Smooth muscle cell (in vitro differentiated cells): Measurements from ENCODE around the gene MS4A14. TPM values are rescaled to one million over a fixed set of nuclear protein-coding genes. Genes with fewer than 3 reads are reported as not detected.
A peak's percentile ranks its signal among the peaks of the same experiment; 100 is the strongest.

Source experiments
- DNase-seq: peaks from one replicate; lab custom pipeline; 2025; ENCODE audit not compliant: unreplicated experiment; lab: John Stamatoyannopoulos, UW
- H2AFZ ChIP-seq: fragments of 200-600 bp; sonication (generic); 2 replicates; pipeline ENCODE4 v1.6.0; 2016; ENCODE audit warnings: antibody characterized with exemption, low read depth, mild to moderate bottlenecking
- H3F3A ChIP-seq: fragments of 200-600 bp; sonication (generic); 2 replicates; pipeline ENCODE4 v1.6.0; 2017; ENCODE audit warnings: antibody characterized with exemption, low read depth
- H3K27ac ChIP-seq: fragments of 200-600 bp; sonication (generic); 2 replicates; pipeline ENCODE4 v1.5.1; 2016; ENCODE audit warnings: low read depth, mild to moderate bottlenecking
- H3K27me3 ChIP-seq: fragments of 200-600 bp; sonication (generic); 2 replicates; pipeline ENCODE4 v1.6.1; 2016; ENCODE audit warnings: low read depth, mild to moderate bottlenecking
- H3K36me3 ChIP-seq: fragments of 200-600 bp; sonication (generic); 2 replicates; pipeline ENCODE4 v1.5.1; 2016; ENCODE audit warnings: low read depth
- H3K4me1 ChIP-seq: fragments of 200-600 bp; sonication (generic); 2 replicates; pipeline ENCODE4 v1.5.1; 2016; ENCODE audit warnings: low read depth
- H3K4me2 ChIP-seq: fragments of 200-600 bp; sonication (generic); 2 replicates; pipeline ENCODE4 v1.6.0; 2016; ENCODE audit warnings: mild to moderate bottlenecking
- H3K4me3 ChIP-seq: fragments of 200-600 bp; sonication (generic); 2 replicates; pipeline ENCODE4 v1.5.1; 2016; ENCODE audit warnings: mild to moderate bottlenecking
- H3K79me2 ChIP-seq: fragments of 200-600 bp; sonication (generic); 2 replicates; pipeline ENCODE4 v1.6.0; 2016; ENCODE audit warnings: low read depth, mild to moderate bottlenecking
- H3K9ac ChIP-seq: fragments of 200-600 bp; sonication (generic); 2 replicates; pipeline ENCODE4 v1.6.0; 2016; ENCODE audit warnings: low read depth
- H3K9me3 ChIP-seq: fragments of 200-600 bp; sonication (generic); replicated peaks from 2 replicates; pipeline ENCODE4 v1.5.1; 2016; ENCODE audit warnings: low read depth
- H4K20me1 ChIP-seq: fragments of 200-600 bp; sonication (generic); 2 replicates; pipeline ENCODE4 v1.6.0; 2016; ENCODE audit warnings: low read depth
- WGBS: methylation state at CpG from one replicate; pipeline ENCODE4 v1.1.7; 2016; ENCODE audit warnings: low lambda C conversion rate; 5-methylcytosine and 5-hydroxymethylcytosine counted together
- polyA plus RNA-seq: library from polyadenylated mRNA; unstranded; fragments of >200 nt; fragmentation: Nextera tagmentation; extraction: Ambion mirVana; gene quantifications from 2 replicates; pipeline ENCODE4 v1.2.1, GENCODE V29; 2016
- total RNA-seq: library from RNA; depleted of rRNA; stranded (reverse); fragments of >200 nt; gene quantifications from 2 replicates; pipeline ENCODE4 v1.2.3, GENCODE V29; 2014
- TF ChIP-seq, protein P1 (sequence below): fragments of 200-600 bp; sonication (generic); IDR thresholded peaks from 2 replicates; pipeline ENCODE4 v1.5.1; 2017; ENCODE audit warnings: borderline replicate concordance, mild to moderate bottlenecking, antibody characterized with exemption; ENCODE audit not compliant: insufficient read depth, poor library complexity, severe bottlenecking

The MS4A14 gene
- total and polyA plus RNA-seq, 2 experiments from 2014 or later, result not detected

DNA sequence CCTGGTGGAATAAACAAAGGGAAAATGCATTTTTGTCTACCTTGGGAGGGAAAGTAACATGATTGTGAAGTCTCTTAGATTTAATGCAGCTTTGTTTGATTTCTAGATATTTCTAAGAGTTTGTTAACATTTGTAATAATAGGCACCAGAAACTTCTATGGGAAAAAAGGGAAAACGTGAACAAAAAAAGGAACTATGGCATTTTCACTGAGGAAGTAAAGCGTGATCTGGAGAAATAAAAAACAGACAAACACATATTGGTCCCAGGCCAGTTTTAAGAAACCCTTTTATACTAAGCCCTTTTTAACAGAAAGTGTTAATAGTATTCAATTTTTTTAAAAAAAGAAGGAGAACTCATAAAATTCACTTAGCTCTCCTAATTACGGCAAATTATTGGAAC lies 24.9 kb upstream of the MS4A14 start:
- no peak for DNase-seq
- 86% methylated on average over 3 of the region's 3 CpGs for WGBS

DNA sequence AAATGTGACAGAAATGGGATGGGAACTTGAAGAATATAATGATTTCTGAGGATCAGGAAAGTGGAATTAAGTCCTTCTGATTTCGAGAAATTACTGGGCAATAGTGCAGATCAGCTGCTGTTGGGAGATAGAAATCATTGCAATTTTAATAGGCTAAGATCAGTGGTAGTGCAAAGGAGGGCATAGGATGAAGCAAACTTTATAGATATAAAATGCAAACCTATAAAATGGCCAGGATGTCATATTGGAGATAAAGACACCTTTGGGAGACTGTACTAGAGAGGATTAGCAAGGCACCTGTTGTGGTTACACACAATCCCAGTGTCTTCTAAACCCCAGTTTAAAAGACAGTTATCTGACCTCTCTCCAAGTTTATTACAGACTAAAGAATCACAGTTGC lies 24.4 kb upstream of the MS4A14 start:
- H3K4me2 ChIP-seq, result no peak overlapping the region
- H3K9ac ChIP-seq, result no peak overlapping the region
- H3K9me3 ChIP-seq, result no peaks in the 10 kb centered on the region
- DNase-seq, result no peak
- no peaks in the 10 kb centered on the region for H3K27me3 ChIP-seq
- H3K36me3 ChIP-seq, result no peaks in the 10 kb centered on the region
- TF ChIP-seq, protein P1, sequence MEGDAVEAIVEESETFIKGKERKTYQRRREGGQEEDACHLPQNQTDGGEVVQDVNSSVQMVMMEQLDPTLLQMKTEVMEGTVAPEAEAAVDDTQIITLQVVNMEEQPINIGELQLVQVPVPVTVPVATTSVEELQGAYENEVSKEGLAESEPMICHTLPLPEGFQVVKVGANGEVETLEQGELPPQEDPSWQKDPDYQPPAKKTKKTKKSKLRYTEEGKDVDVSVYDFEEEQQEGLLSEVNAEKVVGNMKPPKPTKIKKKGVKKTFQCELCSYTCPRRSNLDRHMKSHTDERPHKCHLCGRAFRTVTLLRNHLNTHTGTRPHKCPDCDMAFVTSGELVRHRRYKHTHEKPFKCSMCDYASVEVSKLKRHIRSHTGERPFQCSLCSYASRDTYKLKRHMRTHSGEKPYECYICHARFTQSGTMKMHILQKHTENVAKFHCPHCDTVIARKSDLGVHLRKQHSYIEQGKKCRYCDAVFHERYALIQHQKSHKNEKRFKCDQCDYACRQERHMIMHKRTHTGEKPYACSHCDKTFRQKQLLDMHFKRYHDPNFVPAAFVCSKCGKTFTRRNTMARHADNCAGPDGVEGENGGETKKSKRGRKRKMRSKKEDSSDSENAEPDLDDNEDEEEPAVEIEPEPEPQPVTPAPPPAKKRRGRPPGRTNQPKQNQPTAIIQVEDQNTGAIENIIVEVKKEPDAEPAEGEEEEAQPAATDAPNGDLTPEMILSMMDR, result no peak
- H3K27ac ChIP-seq, result no peak overlapping the region
- no peaks in the 10 kb centered on the region for H3F3A ChIP-seq
- no peaks in the 10 kb centered on the region for H3K4me1 ChIP-seq
- H3K79me2 ChIP-seq, result no peaks in the 10 kb centered on the region
- no peak overlapping the region for H3K4me3 ChIP-seq
- no peaks in the 10 kb centered on the region for H4K20me1 ChIP-seq
- H2AFZ ChIP-seq, result no peak overlapping the region
- 79% methylated on average over 1 of the region's 1 CpG for WGBS

More for the DNA sequence above, 24.9 kb upstream of the MS4A14 start:
- Histone ChIP-seq H3K9me3 (no peaks in the 10 kb centered on the region), H4K20me1 (no peaks in the 10 kb centered on the region), H3K4me1 (no peaks in the 10 kb centered on the region), H3K9ac (no peak overlapping the region), H3K4me2 (peak overlapping the region; percentile 10), H3K4me3 (no peak overlapping the region), H3F3A (no peaks in the 10 kb centered on the region), H3K27me3 (no peaks in the 10 kb centered on the region), H3K27ac (peak overlapping the region; percentile 22), H3K36me3 (no peaks in the 10 kb centered on the region), H2AFZ (no peak overlapping the region), H3K79me2 (no peaks in the 10 kb centered on the region)
- TF ChIP-seq, protein P1, result no peak

DNA sequence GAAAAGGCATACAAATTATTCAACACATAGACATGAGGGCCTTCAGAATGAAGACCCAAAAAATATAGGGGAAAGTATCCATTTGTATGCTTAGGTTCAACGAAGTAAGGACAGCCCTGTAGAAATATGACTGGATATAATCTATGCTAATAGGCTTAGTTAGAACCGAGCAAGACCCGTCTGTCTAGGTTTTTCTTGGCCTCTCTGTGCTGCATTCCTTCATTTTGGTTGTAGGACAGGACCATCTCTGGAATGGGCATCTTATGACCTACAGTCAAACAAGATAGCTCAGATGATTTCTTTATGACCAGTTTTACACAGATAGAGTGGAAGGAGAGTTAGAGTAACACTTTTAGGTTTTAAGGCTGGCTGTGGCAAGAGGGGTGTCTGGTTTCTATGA lies 23.5 kb upstream of the MS4A14 start:
- 85% methylated on average over 3 of the region's 3 CpGs for WGBS
- TF ChIP-seq, protein P1, result no peak
- no peak for DNase-seq
- H3K4me2 ChIP-seq, result no peak overlapping the region
- H2AFZ ChIP-seq, result no peak overlapping the region
- H3K4me1 ChIP-seq, result no peaks in the 10 kb centered on the region
- H3K27me3 ChIP-seq, result no peaks in the 10 kb centered on the region
- no peak overlapping the region for H3K27ac ChIP-seq
- H4K20me1 ChIP-seq, result no peaks in the 10 kb centered on the region
- no peaks in the 10 kb centered on the region for H3F3A ChIP-seq
- no peaks in the 10 kb centered on the region for H3K9me3 ChIP-seq
- no peak overlapping the region for H3K9ac ChIP-seq
- H3K79me2 ChIP-seq, result no peaks in the 10 kb centered on the region
- no peaks in the 10 kb centered on the region for H3K36me3 ChIP-seq
- H3K4me3 ChIP-seq, result no peak overlapping the region

DNA sequence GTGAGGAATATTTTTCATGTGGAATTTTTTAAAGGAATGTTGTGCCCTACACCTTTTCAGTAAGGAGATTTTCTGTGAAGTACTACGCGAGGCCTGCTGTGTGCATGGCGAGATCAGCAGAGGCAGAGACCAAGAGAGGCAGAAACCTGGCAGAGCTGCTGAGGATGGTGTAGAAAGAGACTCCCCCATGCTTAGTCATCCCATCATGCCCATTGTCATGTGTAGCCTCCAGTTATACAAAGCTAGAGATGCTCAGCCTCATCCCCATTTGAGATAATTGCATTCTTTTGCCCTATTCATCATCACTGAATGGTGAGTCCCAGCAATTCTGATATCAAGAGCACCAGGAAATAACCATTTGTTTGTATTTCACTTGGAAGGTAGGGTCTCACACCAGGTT lies 20.9 kb upstream of the MS4A14 start:
- H3K27me3 ChIP-seq, result no peaks in the 10 kb centered on the region
- 94% methylated on average over 3 of the region's 3 CpGs for WGBS
- H3K79me2 ChIP-seq, result no peaks in the 10 kb centered on the region
- no peaks in the 10 kb centered on the region for H3K4me1 ChIP-seq
- H3K4me3 ChIP-seq, result no peak overlapping the region
- DNase-seq, result no peak
- H3K4me2 ChIP-seq, result no peak overlapping the region
- no peaks in the 10 kb centered on the region for H3K9me3 ChIP-seq
- H3K36me3 ChIP-seq, result no peaks in the 10 kb centered on the region
- no peak overlapping the region for H3K27ac ChIP-seq
- no peak overlapping the region for H2AFZ ChIP-seq
- H4K20me1 ChIP-seq, result no peaks in the 10 kb centered on the region
- TF ChIP-seq, protein P1, result no peak
- H3K9ac ChIP-seq, result no peak overlapping the region
- no peaks in the 10 kb centered on the region for H3F3A ChIP-seq
